ENCODE measurements around the gene GLOD4.
"Not testable (repeated sequence)": the region's sequence is repeated elsewhere in the genome, so short reads cannot be mapped to it uniquely, and the experiment has no call there.

GLOD4 gene

GRCh38 chr17:781805-782731 is at the start of gene GLOD4, which contains the start of gene MRM3:
Gene GLOD4 (minus strand): TSS chr17:782280. CDS start chr17:782255, 25 bp downstream.
Gene MRM3 (plus strand): TSS chr17:782353. CDS start chr17:782379, 26 bp downstream.
- TF ChIP-seq, protein P1, sequence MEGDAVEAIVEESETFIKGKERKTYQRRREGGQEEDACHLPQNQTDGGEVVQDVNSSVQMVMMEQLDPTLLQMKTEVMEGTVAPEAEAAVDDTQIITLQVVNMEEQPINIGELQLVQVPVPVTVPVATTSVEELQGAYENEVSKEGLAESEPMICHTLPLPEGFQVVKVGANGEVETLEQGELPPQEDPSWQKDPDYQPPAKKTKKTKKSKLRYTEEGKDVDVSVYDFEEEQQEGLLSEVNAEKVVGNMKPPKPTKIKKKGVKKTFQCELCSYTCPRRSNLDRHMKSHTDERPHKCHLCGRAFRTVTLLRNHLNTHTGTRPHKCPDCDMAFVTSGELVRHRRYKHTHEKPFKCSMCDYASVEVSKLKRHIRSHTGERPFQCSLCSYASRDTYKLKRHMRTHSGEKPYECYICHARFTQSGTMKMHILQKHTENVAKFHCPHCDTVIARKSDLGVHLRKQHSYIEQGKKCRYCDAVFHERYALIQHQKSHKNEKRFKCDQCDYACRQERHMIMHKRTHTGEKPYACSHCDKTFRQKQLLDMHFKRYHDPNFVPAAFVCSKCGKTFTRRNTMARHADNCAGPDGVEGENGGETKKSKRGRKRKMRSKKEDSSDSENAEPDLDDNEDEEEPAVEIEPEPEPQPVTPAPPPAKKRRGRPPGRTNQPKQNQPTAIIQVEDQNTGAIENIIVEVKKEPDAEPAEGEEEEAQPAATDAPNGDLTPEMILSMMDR (IDR thresholded peaks at IDR 0.05; ENCODE audit: borderline replicate concordance, insufficient read depth, low read depth, low read length): no peak
- H3K4me3 ChIP-seq (ENCODE audit: low read depth, low read length): peak within 1 kb of the TSS; percentile 99

DNA sequence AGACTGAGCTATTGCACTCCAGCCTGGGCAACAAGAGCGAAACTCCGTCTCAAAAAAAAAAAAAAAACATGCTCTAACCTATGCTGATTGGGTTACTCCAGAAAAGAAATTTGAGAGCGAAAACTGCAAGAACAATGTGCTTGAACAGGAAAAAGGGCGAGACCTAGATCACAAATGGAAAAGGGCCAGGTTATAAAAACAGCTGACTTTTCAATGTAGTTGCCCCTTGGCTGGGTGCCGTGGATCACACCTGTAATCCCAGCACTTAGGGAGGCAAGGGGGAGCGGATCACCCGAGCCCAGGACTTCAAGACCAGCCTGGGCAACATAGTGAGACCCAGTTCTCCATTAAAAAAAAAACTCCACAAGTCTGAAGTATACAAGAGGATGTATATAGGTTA is 48.9 kb upstream of the GLOD4 start:
- no peak overlapping the region for H3K4me3 ChIP-seq (ENCODE audit: low read depth, low read length)
- TF ChIP-seq, protein P1 (IDR thresholded peaks at IDR 0.05; ENCODE audit: borderline replicate concordance, insufficient read depth, low read depth, low read length): no peak

DNA sequence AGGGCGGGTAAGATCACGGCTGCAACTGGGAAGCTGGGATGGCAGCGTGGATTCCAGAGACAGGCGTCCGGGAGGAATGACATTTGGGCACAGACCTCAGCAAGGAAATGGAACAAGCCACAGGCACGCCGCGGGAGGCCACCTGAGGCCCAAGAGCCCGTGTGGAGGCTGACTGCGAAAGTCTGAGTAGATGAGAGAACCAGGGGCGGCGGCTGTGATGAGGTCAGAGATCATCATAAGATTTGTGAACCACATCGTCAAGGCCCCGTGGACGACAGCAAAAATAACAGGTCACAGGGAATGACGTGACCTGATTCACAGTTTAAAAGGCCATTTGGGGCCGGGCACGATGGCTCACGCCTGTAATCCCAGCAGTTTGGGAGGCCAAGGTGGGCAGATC is 48.3 kb upstream of the GLOD4 start:
- TF ChIP-seq, protein P1 (IDR thresholded peaks at IDR 0.05; ENCODE audit: borderline replicate concordance, insufficient read depth, low read depth, low read length): no peak
- H3K4me3 ChIP-seq (ENCODE audit: low read depth, low read length): no peak overlapping the region

DNA sequence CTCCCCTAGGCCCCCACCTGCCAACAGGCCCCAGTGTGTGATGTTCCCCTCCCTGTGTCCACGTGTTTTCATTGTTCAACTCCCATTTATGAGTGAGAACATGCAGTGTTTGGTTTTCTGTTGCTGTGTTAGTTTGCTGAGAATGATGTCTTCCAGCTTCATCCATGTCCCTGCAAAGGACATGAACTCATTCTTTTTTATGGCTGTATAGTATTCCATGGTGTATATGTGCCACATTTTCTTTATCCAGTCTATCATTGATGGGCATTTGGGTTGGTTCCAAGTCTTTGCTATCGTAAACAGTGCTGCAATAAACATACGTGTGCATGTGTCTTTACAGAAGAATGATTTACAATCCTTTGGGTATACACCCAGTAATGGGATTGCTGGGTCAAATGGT is 47.5 kb upstream of the GLOD4 start:
- not testable (repeated sequence) for H3K4me3 ChIP-seq (ENCODE audit: low read depth, low read length)

GRCh38 chr17:828761-829160 is 46.7 kb upstream of the GLOD4 start:
- H3K4me3 ChIP-seq (ENCODE audit: low read depth, low read length): no peak overlapping the region
- TF ChIP-seq, protein P1 (IDR thresholded peaks at IDR 0.05; ENCODE audit: borderline replicate concordance, insufficient read depth, low read depth, low read length): no peak

DNA sequence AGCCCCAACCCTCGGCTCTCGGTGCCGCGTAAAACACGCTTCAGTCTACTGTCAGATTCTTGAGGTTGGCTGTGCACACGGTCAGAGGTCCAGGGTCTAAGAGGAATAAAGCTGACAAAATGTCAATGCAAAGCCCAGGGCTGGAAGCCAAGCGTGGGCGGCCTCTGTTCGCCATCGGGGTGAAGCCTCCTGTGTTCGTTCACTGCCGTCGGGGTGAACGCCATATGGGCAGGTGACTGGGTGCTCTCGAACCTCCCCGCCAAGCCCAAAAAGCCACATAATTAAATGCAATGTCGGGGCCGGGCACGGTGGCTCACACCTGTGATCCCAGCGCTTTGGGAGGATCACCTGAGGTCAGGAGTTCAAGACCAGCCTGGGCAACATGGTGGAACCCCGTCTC is 44.7 kb upstream of the GLOD4 start:
- TF ChIP-seq, protein P1 (IDR thresholded peaks at IDR 0.05; ENCODE audit: borderline replicate concordance, insufficient read depth, low read depth, low read length): no peak

GRCh38 chr17:825216-825615 is 43.1 kb upstream of the GLOD4 start:
- TF ChIP-seq, protein P1 (IDR thresholded peaks at IDR 0.05; ENCODE audit: borderline replicate concordance, insufficient read depth, low read depth, low read length): no peak
- H3K4me3 ChIP-seq (ENCODE audit: low read depth, low read length): no peak overlapping the region

More for the DNA sequence above, 44.7 kb upstream of the GLOD4 start:
- no peak overlapping the region for H3K4me3 ChIP-seq (ENCODE audit: low read depth, low read length)
